Common myeloid progenitor, CD34-positive (primary cell): ENCODE data around the gene KDR. TPM values are rescaled to one million over a fixed set of nuclear protein-coding genes. Genes with fewer than 3 reads are reported as not detected.
A peak's percentile ranks its signal among the peaks of the same experiment; 100 is the strongest.

Source experiments
- CTCF ChIA-PET: fragments of 350-600 bp; sonication (Branson Sonifier 250); formaldehyde crosslinking; loops from one replicate; lab custom pipeline; 2021; ENCODE audit warnings: antibody characterized with exemption; lab: Charles Lee
- POLR2A ChIA-PET: fragments of 350-600 bp; sonication (Branson Sonifier 250); formaldehyde crosslinking; loops from one replicate; lab custom pipeline; 2021; ENCODE audit warnings: antibody characterized with exemption; lab: Charles Lee
- DNase-seq, 3 donors: peaks; one replicate each; pipeline versions ENCODE4 v3.0.0 to v3.0.0-alpha.2; 2013
- H3K27ac ChIP-seq, 2 experiments: 1 replicate in 1 of 2; 2 replicates in 1 of 2; pipeline ENCODE4 v1.7.0; 2013; ENCODE audit warnings: inconsistent platforms in 2 of 2, low read length in 2 of 2, mild to moderate bottlenecking in 2 of 2, low read depth in 1 of 2, moderate library complexity in 1 of 2; ENCODE audit not compliant: severe bottlenecking in 2 of 2, insufficient read depth in 1 of 2, poor library complexity in 1 of 2
- H3K27me3 ChIP-seq, 5 experiments: replicated peaks in 2 of 5; 1 replicate in 3 of 5; 2 replicates in 2 of 5; pipeline versions ENCODE4 v1.6.1 to v1.7.0; 2013; ENCODE audit warnings: low read length in 4 of 5, mild to moderate bottlenecking in 2 of 5, moderate library complexity in 2 of 5, inconsistent platforms in 1 of 5; ENCODE audit not compliant: insufficient read depth in 5 of 5, control insufficient read depth in 4 of 5
- H3K36me3 ChIP-seq, 4 experiments: 1 replicate in 2 of 4; 2 replicates in 2 of 4; pipeline versions ENCODE4 v1.6.1 to v1.7.0; 2013; ENCODE audit warnings: low read length in 3 of 4, control low read depth in 1 of 4, mild to moderate bottlenecking in 1 of 4; ENCODE audit not compliant: control insufficient read depth in 4 of 4, insufficient read depth in 4 of 4
- H3K4me1 ChIP-seq, 4 experiments: 1 replicate in 3 of 4; 2 replicates in 1 of 4; pipeline versions ENCODE4 v1.6.1 to v1.7.1; 2013; ENCODE audit warnings: low read length in 3 of 4, mild to moderate bottlenecking in 3 of 4, control low read depth in 1 of 4, inconsistent platforms in 1 of 4, moderate library complexity in 1 of 4; ENCODE audit not compliant: control insufficient read depth in 4 of 4, insufficient read depth in 4 of 4; ENCODE audit errors: control extremely low read depth in 1 of 4
- H3K4me3 ChIP-seq, 7 experiments: 1 replicate in 4 of 7; 2 replicates in 3 of 7; pipeline versions ENCODE4 v1.5.1 to v1.7.0; 2013; ENCODE audit warnings: mild to moderate bottlenecking in 7 of 7, low read length in 6 of 7, moderate library complexity in 6 of 7, inconsistent platforms in 2 of 7, low read depth in 2 of 7, control low read depth in 1 of 7; ENCODE audit not compliant: insufficient read depth in 4 of 7, control insufficient read depth in 1 of 7; ENCODE audit errors: extremely low read depth in 1 of 7
- H3K9me3 ChIP-seq, 5 experiments: 1 replicate in 4 of 5; 2 replicates in 1 of 5; pipeline versions ENCODE4 v1.6.1 to v1.7.1; 2013; ENCODE audit warnings: low read length in 4 of 5, mild to moderate bottlenecking in 2 of 5, inconsistent platforms in 1 of 5, low read depth in 1 of 5, moderate library complexity in 1 of 5; ENCODE audit not compliant: control insufficient read depth in 4 of 5, insufficient read depth in 2 of 5; ENCODE audit errors: control extremely low read depth in 1 of 5
- WGBS: methylation state at CpG from one replicate; pipeline ENCODE4 v1.1.5; 2013; ENCODE audit not compliant: insufficient coverage; 5-methylcytosine and 5-hydroxymethylcytosine counted together
- polyA plus RNA-seq: library from polyadenylated mRNA; unstranded; fragments of 120-200 nt; gene quantifications from one replicate; pipeline ENCODE4 v1.2.1, GENCODE V29; 2013

The KDR gene
- polyA plus RNA-seq = not detected

DNA sequence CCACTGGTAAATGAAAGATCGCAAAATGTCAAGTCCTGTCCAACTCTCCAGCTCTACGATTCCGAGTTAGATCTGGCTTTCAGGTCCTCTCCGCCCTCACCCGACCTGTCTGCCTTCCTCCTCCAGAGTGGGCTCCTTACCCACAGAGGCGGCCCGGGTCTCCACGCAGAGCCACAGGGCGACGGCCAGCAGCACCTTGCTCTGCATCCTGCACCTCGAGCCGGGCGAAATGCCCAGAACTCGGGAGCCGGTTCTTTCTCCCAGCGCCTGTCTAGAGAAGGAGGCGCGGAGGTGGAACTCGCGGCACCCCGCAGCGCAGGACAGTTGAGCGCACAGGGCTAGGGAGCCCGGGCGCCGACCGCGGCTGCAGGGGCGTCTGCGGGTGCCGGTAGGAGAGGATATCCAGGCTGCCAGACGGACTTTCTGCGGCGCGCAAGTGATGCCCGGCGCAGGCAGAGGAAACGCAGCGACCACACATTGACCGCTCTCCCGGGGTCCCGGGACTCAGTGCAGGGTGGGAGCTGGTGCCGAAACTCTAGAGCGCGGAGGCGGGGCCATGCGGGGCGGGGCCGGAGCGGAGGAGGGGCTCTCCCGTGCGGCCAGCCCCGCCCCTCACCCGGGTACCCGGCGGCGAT, at the start of gene KDR:
Gene KDR, minus strand, starts transcription at position 509 of the 635 bp plus-strand sequence. Its CDS starts 302 bp downstream, at position 207.
- POLR2A ChIA-PET = no interaction called here
- DNase-seq = peak in 2 of 3 donors; percentile 27 to 49
- no peaks in the 10 kb centered on the region for H3K36me3 ChIP-seq
- H3K27ac ChIP-seq = no peak within 1 kb of the TSS
- H3K27me3 ChIP-seq = peaks cover 0 to 61% (median 26%) of the 10 kb centered on the region in 5 experiments
- CTCF ChIA-PET = no interaction called here
- 1% methylated on average over 48 of the region's 57 CpGs for WGBS
- H3K9me3 ChIP-seq = peaks cover 0 to 4% (median 0%) of the 10 kb centered on the region in 5 experiments
- H3K4me1 ChIP-seq = peaks cover 0 to 18% (median 15%) of the 10 kb centered on the region in 4 experiments
- peak within 1 kb of the TSS; percentile 2 to 70 (median 52) for H3K4me3 ChIP-seq

DNA sequence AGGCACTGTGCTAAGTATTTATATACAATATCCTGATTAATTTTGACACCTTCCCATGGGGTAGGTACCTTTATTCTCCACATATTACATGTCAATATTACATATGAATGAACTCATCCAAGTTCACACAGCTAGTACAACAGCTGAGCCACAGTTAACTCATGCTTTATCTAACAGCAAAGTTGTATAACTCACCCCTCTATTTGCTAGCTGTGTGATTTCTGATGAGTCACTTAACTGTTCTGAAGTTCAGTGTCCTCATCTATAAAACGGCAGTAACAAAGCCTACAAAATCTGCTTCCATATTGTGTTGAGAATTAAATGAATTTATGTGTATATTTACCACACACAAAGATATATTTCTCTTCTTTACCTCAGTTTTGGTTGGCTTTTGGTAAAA, 48.2 kb upstream of the KDR start:
- Histone ChIP-seq H3K36me3 (no peaks in the 10 kb centered on the region), H3K27ac (no peak overlapping the region), H3K9me3 (no peaks in the 10 kb centered on the region), H3K4me3 (no peak overlapping the region), H3K27me3 (peaks cover 0 to 3% (median 0%) of the 10 kb centered on the region in 5 experiments), H3K4me1 (no peaks in the 10 kb centered on the region)
- ChIA-PET CTCF (no interaction called here), POLR2A (interaction anchor here (0.7 kb wide), 1 partner anchor 755 kb away, joined by 3 read pairs; no protein-coding TSS in a partner anchor)
- WGBS = no CpG with 5 or more reads among the region's 1 CpG
- DNase-seq = no peak

DNA sequence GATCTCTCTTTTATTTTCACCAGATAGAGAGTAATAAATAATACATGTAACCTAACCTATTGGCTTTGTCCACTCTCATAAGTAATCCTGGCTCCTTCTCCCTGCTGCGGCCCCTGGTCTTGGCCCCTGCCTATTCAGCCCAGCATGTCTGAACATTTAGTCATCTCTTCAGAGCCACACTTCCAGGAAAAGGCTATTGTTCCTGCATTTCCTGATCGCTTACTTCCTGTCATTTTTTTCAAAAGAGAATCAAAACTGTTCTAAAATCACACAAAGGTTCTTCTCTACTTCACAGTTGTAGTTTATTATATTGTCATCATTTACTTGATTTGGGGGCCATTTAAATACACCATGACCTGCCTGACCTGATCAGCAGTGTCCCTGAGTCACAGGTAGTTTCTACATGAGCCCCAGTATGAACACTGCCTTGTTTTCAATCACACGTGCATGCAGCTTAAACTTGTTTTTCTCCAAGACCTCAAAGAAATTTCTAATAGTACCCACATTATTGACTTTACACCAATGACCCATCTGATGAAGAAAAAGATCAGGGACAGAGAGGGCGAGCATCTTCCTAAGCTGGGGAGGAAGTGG, 47.4 kb upstream of the KDR start:
- ChIA-PET CTCF (no interaction called here), POLR2A (no interaction called here)

DNA sequence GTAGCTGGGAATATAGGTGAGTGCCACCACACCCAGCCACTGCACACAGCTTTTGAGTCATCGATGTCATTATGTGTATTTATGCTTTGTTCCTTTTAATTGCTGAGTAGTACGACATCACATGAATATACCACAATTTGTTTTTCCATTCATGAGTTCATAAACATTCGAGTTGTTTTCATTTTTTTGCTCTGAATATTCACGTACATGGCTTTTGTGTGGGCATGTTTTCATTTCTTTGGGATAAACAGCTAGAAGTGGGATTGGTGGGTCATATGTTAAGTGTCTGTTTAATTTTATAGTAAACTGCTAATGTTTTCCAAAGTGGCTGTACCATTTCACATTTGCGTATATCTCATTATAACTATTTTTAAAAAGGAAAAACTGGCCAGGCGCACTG, 45.1 kb upstream of the KDR start:
- H3K27me3 ChIP-seq = peaks cover 0 to 3% (median 0%) of the 10 kb centered on the region in 5 experiments
- H3K27ac ChIP-seq = no peak overlapping the region
- ChIA-PET POLR2A (no interaction called here), CTCF (no interaction called here)
- H3K9me3 ChIP-seq = no peaks in the 10 kb centered on the region
- no peaks in the 10 kb centered on the region for H3K4me1 ChIP-seq
- H3K36me3 ChIP-seq = no peaks in the 10 kb centered on the region
- 100% methylated on average over 2 of the region's 6 CpGs for WGBS
- DNase-seq = no peak
- no peak overlapping the region for H3K4me3 ChIP-seq

More for the DNA sequence above, 47.4 kb upstream of the KDR start:
- Histone ChIP-seq H3K4me3 (no peak overlapping the region), H3K9me3 (no peaks in the 10 kb centered on the region), H3K36me3 (no peaks in the 10 kb centered on the region), H3K4me1 (no peaks in the 10 kb centered on the region), H3K27ac (no peak overlapping the region), H3K27me3 (peaks cover 0 to 3% (median 0%) of the 10 kb centered on the region in 5 experiments)
- 81% methylated on average over 4 of the region's 4 CpGs for WGBS
- DNase-seq = no peak

DNA sequence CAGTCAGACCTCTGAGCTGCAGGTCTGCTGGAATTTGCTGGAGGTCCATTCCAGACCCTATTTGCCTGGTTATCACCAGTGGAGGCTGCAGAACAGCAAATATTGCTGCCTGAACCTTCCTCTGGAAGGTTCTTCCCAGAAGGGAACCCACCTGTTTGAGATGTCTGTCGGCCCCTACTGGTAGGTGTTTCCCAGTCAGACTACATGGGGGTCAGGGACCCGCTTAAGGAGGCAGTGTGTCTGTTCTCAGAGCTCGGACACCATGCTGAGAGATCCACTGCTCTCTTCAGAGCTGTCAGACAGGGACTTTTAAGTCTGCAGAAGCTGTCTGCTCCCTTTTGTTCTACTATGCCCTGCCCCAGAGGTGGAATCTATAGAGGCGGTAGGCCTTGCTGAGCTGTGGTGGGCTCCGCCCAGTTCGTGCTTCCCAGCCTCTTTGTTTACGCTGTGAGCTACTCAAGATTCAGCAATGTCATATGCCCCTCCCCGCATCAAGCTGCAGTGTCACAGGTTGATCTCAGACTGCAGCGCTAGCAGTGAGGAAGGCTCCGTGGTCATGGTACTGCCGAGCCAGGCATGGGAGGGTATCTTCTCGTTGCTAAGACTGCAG, 44.1 kb upstream of the KDR start:
- POLR2A ChIA-PET = no interaction called here

GRCh38 chr4:55162396-55162795, 37.0 kb upstream of the KDR start:
- ChIA-PET CTCF (no interaction called here), POLR2A (no interaction called here)
- no peak for DNase-seq
- Histone ChIP-seq H3K27ac (no peak overlapping the region), H3K4me1 (peaks cover 0 to 7% (median 2%) of the 10 kb centered on the region in 4 experiments), H3K4me3 (no peak overlapping the region), H3K9me3 (peaks cover 0 to 3% (median 0%) of the 10 kb centered on the region in 5 experiments), H3K36me3 (no peaks in the 10 kb centered on the region), H3K27me3 (peaks cover 0 to 28% (median 13%) of the 10 kb centered on the region in 5 experiments)
- WGBS = no CpG with 5 or more reads among the region's 1 CpG

More for the DNA sequence above, 44.1 kb upstream of the KDR start:
- H3K4me3 ChIP-seq = no peak overlapping the region
- CTCF ChIA-PET = interaction anchor here (2.0 kb wide), 1 partner anchor 15 kb away, joined by 6 read pairs; no protein-coding TSS in a partner anchor
- H3K4me1 ChIP-seq = no peaks in the 10 kb centered on the region
- H3K36me3 ChIP-seq = no peaks in the 10 kb centered on the region
- peaks cover 0 to 3% (median 0%) of the 10 kb centered on the region in 5 experiments for H3K27me3 ChIP-seq
- peak in 2 of 3 donors; percentile 7 to 33 for DNase-seq
- no peaks in the 10 kb centered on the region for H3K9me3 ChIP-seq
- WGBS = 64% methylated on average over 9 of the region's 12 CpGs
- H3K27ac ChIP-seq = no peak overlapping the region

GRCh38 chr4:55161739-55162138, 36.3 kb upstream of the KDR start:
- H3K27me3 ChIP-seq = peaks cover 0 to 34% (median 14%) of the 10 kb centered on the region in 5 experiments
- H3K9me3 ChIP-seq = peaks cover 0 to 3% (median 0%) of the 10 kb centered on the region in 5 experiments
- WGBS = 100% methylated on average over 2 of the region's 6 CpGs
- no peaks in the 10 kb centered on the region for H3K36me3 ChIP-seq
- H3K27ac ChIP-seq = no peak overlapping the region
- no peak overlapping the region for H3K4me3 ChIP-seq
- DNase-seq = no peak
- H3K4me1 ChIP-seq = peaks cover 0 to 8% (median 2%) of the 10 kb centered on the region in 4 experiments
- CTCF ChIA-PET = no interaction called here
- POLR2A ChIA-PET = no interaction called here
